AG10803 (cell line): ENCODE data around the gene DOCK1.

Experiments used
- DNase-seq: peaks from one replicate; pipeline ENCODE4 v3.0.0; 2010; ENCODE audit warnings: low read depth
- H3K4me3 ChIP-seq: 2 replicates; pipeline ENCODE4 v1.5.1; 2011; ENCODE audit warnings: mild to moderate bottlenecking, low read length, control low read depth
- TF ChIP-seq, protein P1 (sequence below): conservative IDR thresholded peaks from 2 replicates; pipeline ENCODE4 v1.5.1; 2011; ENCODE audit warnings: mild to moderate bottlenecking, low read length, control low read depth, inconsistent platforms

DOCK1 gene

DNA sequence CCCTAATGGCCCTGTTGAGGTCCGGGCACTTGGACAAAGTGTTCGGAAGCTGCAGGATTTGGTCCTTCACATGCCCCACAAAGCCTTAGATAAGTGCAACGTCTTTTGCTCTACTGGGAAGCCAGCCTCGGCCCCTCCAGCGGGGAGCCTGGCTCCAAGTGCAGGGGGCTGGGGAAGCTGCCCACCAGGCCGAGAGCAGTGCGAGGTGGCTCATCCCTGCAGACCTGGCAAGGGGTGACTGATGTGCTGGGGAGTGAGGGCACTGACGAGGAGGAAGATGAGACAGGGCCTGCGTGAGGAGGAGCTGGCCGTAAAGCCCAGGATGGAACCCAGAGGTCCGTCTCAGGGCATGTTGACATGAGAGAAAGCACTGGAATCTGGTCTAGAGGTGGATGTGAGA is 508.1 kb downstream of the DOCK1 start:
- no peak overlapping the region for H3K4me3 ChIP-seq
- TF ChIP-seq, protein P1, sequence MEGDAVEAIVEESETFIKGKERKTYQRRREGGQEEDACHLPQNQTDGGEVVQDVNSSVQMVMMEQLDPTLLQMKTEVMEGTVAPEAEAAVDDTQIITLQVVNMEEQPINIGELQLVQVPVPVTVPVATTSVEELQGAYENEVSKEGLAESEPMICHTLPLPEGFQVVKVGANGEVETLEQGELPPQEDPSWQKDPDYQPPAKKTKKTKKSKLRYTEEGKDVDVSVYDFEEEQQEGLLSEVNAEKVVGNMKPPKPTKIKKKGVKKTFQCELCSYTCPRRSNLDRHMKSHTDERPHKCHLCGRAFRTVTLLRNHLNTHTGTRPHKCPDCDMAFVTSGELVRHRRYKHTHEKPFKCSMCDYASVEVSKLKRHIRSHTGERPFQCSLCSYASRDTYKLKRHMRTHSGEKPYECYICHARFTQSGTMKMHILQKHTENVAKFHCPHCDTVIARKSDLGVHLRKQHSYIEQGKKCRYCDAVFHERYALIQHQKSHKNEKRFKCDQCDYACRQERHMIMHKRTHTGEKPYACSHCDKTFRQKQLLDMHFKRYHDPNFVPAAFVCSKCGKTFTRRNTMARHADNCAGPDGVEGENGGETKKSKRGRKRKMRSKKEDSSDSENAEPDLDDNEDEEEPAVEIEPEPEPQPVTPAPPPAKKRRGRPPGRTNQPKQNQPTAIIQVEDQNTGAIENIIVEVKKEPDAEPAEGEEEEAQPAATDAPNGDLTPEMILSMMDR, result no peak
- DNase-seq, result no peak

DNA sequence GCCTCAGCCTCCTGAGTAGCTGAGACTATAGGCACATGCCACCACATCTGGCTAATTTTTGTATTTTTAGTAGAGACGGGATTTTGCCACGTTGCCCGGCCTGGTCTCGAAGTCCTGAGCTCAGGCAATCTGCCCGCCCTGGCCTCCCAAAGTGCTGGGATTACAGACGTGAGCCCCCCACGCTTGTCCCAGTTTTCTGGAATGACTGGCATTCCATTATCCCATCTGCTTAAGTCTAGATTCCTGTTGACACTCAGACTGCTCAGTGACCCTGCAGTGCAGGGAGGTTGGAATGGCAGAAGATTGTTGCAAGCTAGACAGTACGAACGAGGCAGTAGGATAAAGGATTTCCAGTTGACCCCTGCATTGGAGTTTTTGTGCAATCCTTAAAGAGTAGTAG is 508.8 kb downstream of the DOCK1 start:
- H3K4me3 ChIP-seq, result no peak overlapping the region
- TF ChIP-seq, protein P1, result no peak
- DNase-seq, result no peak

- H3K4me3 ChIP-seq, result no peak overlapping the region
- TF ChIP-seq, protein P1, result no peak
- DNase-seq, result no peak
These were observed 509.9 kb downstream of the DOCK1 start for GRCh38 chr10:127415116-127415515.

GRCh38 chr10:127415901-127416581 is 510.8 kb downstream of the DOCK1 start:
- TF ChIP-seq, protein P1, result no peak
- no peak for DNase-seq

DNA sequence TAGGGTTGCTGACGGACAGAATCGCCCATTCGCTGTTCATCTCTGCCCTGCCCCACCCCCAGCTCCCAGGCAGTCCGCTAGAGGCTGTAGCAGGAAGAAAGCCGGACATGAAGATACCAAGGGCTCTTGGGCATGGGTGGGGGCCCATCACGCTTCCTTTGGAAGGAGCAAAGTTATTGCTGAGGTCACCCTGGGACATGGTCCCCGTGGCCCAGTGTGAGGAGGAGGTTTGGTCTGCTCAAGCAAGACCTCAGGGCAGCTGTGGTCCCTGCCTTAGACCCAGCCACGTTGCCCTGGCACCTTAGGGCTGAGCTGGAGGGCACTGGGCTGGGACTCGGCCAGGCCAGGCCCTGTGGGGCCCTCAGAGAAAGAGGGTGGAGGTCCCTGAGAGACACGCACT is 511.8 kb downstream of the DOCK1 start:
- TF ChIP-seq, protein P1, result no peak
- no peak overlapping the region for H3K4me3 ChIP-seq
- DNase-seq, result no peak

More at GRCh38 chr10:127415901-127416581, 510.8 kb downstream of the DOCK1 start:
- H3K4me3 ChIP-seq, result no peak overlapping the region

GRCh38 chr10:127417686-127418401 is 512.6 kb downstream of the DOCK1 start:
- H3K4me3 ChIP-seq, result no peak overlapping the region
- TF ChIP-seq, protein P1, result no peak
- DNase-seq, result no peak
